ENCODE data around the gene MILR1.

- TF ChIP-seq MAX (IDR thresholded peaks at IDR 0.05; ENCODE audit: low read depth, low read length) (no peak), CTCF (IDR thresholded peaks at IDR 0.05; ENCODE audit: low read depth, low read length) (no peak), POLR2A (IDR thresholded peaks at IDR 0.05; ENCODE audit: extremely low read depth, insufficient read length) (no peak)
Observed at GRCh38 chr17:64515419-64515818, 66.5 kb downstream of the MILR1 start.
